Caco-2 (cell line): ENCODE results near the gene HNRNPAB. TPM values are rescaled to one million over a fixed set of nuclear protein-coding genes. Genes with fewer than 3 reads are reported as not detected.
A peak's percentile ranks its signal among the peaks of the same experiment; 100 is the strongest.

Experiments
- BruUV-seq: library from RNA; stranded (reverse); fragments of 400-500 nt; replicated peaks from 2 replicates; lab custom pipeline; 2021; lab: Mats Ljungman, UMichigan
- CTCF ChIA-PET: fragments of 300-600 bp; sonication (Branson Sonifier 250); formaldehyde crosslinking; loops from one replicate; lab custom pipeline; 2022; ENCODE audit warnings: antibody characterized with exemption; lab: Charles Lee
- POLR2A ChIA-PET: fragments of 300-600 bp; sonication (Branson Sonifier 250); formaldehyde crosslinking; loops from one replicate; lab custom pipeline; 2022; ENCODE audit warnings: antibody characterized with exemption; lab: Charles Lee
- DNase-seq, 2 experiments: peaks; one replicate each; pipeline versions ENCODE4 v3.0.0 to v3.0.0-alpha.2; 2020 to 2022
- H3K27me3 ChIP-seq: replicated peaks from 2 replicates; pipeline ENCODE4 v1.6.0; 2011; ENCODE audit warnings: low read length; ENCODE audit not compliant: control insufficient read depth, insufficient read depth
- H3K36me3 ChIP-seq: 2 replicates; pipeline ENCODE4 v1.5.1; 2011; ENCODE audit warnings: low read length; ENCODE audit not compliant: control insufficient read depth, insufficient read depth
- H3K4me1 ChIP-seq: fragments of 250-450 bp; sonication (Bioruptor Pico); 2 replicates; pipeline ENCODE4 v1.5.1; 2020; ENCODE audit warnings: mild to moderate bottlenecking
- H3K4me3 ChIP-seq: 2 replicates; pipeline ENCODE4 v1.5.1; 2011; ENCODE audit warnings: low read depth, mild to moderate bottlenecking, control low read depth, low read length
- H3K9me3 ChIP-seq: fragments of 250-450 bp; sonication (Bioruptor Pico); 2 replicates; pipeline ENCODE4 v1.5.1; 2020; ENCODE audit warnings: mild to moderate bottlenecking, moderate library complexity
- H3K27ac Mint-ChIP-seq: one replicate; pipeline ENCODE4 v1.8.0; 2022; ENCODE audit warnings: mixed read lengths; ENCODE audit not compliant: unreplicated experiment
- H3K27me3 Mint-ChIP-seq: one replicate; pipeline ENCODE4 v1.8.0; 2022; ENCODE audit warnings: mixed read lengths; ENCODE audit not compliant: insufficient read depth, unreplicated experiment
- H3K36me3 Mint-ChIP-seq: one replicate; pipeline ENCODE4 v1.8.0; 2022; ENCODE audit warnings: mild to moderate bottlenecking, mixed read lengths; ENCODE audit not compliant: insufficient read depth, unreplicated experiment
- H3K4me1 Mint-ChIP-seq: one replicate; pipeline ENCODE4 v1.8.0; 2022; ENCODE audit warnings: low read depth, mixed read lengths; ENCODE audit not compliant: unreplicated experiment
- H3K4me3 Mint-ChIP-seq: one replicate; pipeline ENCODE4 v1.8.0; 2022; ENCODE audit warnings: mild to moderate bottlenecking, moderate library complexity, mixed read lengths; ENCODE audit not compliant: unreplicated experiment
- H3K9me3 Mint-ChIP-seq: one replicate; pipeline ENCODE4 v1.8.0; 2022; ENCODE audit warnings: mixed read lengths; ENCODE audit not compliant: unreplicated experiment
- intact Hi-C: fragments of 100-400 bp; cut with micrococcal nuclease; formaldehyde crosslinking; loops from one replicate; pipeline ENCODE4 v1.10.0; 2022; ENCODE audit not compliant: unreplicated experiment
- total RNA-seq: library from RNA; stranded (reverse); gene quantifications from 2 replicates; pipeline ENCODE4 v1.2.3, GENCODE V29; 2022
- TF ChIP-seq, protein P1 (sequence below), 2 experiments: fragments of 200-600 bp in 1 of 2; IDR thresholded peaks; 1 replicate in 1 of 2; 2 replicates in 1 of 2; pipeline versions ENCODE4 v1.5.1 to v1.8.0; 2011 to 2022; ENCODE audit warnings: antibody characterized with exemption in 1 of 2, control low read depth in 1 of 2, inconsistent platforms in 1 of 2, low read depth in 1 of 2, low read length in 1 of 2, mild to moderate bottlenecking in 1 of 2, moderate library complexity in 1 of 2; ENCODE audit not compliant: insufficient read depth in 1 of 2, severe bottlenecking in 1 of 2, unreplicated experiment in 1 of 2

Gene HNRNPAB
- total RNA-seq, 1 experiment from 2014 or later, result 295 TPM

DNA sequence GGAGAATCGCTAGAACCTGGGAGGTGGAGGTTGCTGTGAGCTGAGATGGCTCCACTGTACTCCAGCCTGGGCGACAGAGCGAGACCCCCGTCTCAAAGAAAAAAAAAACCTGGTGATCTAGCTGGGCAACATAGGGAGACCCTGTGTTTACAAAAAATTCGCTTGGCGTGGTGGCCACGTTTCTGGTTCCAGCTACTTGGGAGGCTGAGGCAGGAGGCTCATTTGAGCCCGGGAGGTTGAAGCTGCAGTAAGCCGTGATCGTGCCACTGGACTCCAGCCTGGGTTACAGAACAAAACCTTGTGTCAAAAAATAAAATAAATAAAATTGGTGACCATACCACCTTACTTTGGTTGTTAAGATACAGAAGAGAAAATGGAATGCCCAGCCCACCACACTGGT lies 1.8 kb upstream of the HNRNPAB start:
- Histone ChIP-seq H3K4me1 (peaks cover 9% of the 10 kb centered on the region; the same call in 1 of the 2 replicates), H3K27me3 (no peaks in the 10 kb centered on the region), H3K4me3 (no peak overlapping the region), H3K9me3 (no peaks in the 10 kb centered on the region), H3K36me3 (peaks cover 8% of the 10 kb centered on the region; the same call in 1 of the 2 replicates)
- no TSS peak for BruUV-seq
- TF ChIP-seq, protein P1, sequence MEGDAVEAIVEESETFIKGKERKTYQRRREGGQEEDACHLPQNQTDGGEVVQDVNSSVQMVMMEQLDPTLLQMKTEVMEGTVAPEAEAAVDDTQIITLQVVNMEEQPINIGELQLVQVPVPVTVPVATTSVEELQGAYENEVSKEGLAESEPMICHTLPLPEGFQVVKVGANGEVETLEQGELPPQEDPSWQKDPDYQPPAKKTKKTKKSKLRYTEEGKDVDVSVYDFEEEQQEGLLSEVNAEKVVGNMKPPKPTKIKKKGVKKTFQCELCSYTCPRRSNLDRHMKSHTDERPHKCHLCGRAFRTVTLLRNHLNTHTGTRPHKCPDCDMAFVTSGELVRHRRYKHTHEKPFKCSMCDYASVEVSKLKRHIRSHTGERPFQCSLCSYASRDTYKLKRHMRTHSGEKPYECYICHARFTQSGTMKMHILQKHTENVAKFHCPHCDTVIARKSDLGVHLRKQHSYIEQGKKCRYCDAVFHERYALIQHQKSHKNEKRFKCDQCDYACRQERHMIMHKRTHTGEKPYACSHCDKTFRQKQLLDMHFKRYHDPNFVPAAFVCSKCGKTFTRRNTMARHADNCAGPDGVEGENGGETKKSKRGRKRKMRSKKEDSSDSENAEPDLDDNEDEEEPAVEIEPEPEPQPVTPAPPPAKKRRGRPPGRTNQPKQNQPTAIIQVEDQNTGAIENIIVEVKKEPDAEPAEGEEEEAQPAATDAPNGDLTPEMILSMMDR (IDR thresholded peaks at IDR 0.05; ENCODE audit: insufficient read depth in 1 of 2, low read depth in 1 of 2, low read length in 1 of 2, severe bottlenecking in 1 of 2, unreplicated experiment in 1 of 2), result no peak
- DNase-seq, result no peak
- Mint-ChIP-seq H3K4me1 (peaks cover 18% of the 10 kb centered on the region), H3K4me3 (no peak overlapping the region), H3K27ac (no peak overlapping the region), H3K36me3 (peaks cover 34% of the 10 kb centered on the region), H3K9me3 (no peaks in the 10 kb centered on the region), H3K27me3 (peaks cover 2% of the 10 kb centered on the region)
- POLR2A ChIA-PET, result no interaction called here
- intact Hi-C loops, result no loop called here
- CTCF ChIA-PET, result no interaction called here

DNA sequence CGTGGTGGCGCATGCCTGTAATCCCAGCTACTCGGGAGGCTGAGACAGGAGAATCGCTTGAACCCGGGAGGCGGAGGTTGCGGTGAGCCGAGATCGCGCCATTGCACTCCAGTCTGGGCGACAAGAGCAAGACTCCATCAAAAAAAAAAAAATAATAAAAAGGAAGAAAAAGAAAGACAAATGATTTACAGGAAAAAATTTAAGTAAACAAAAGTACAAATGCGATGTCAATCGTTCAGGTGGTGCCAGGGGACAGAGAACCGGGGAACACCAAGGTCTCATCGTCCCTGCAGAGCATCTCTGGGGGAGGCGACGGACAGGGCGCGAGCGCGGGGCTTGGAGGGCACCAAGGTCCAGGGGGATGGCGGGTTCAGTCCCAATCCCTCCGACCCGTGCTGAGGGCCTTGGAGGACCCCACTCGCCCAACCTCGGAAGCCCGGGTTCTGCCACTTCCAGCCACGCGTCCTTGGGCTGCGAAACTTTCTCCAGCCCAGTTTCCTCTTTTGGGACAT lies 607 bp upstream of the HNRNPAB start:
- no peaks in the 10 kb centered on the region for H3K27me3 ChIP-seq
- intact Hi-C loops, result loop anchor here (1.0 kb wide), 1 partner anchor 29 kb away; the partner anchor contains the start of gene PHYKPL
- Mint-ChIP-seq H3K9me3 (no peaks in the 10 kb centered on the region), H3K4me3 (peak overlapping the region; percentile 86), H3K36me3 (peaks cover 46% of the 10 kb centered on the region), H3K27ac (peak overlapping the region; percentile 98), H3K27me3 (peaks cover 2% of the 10 kb centered on the region), H3K4me1 (peaks cover 18% of the 10 kb centered on the region)
- H3K9me3 ChIP-seq, result no peaks in the 10 kb centered on the region
- TSS peak; percentile 92 for BruUV-seq
- POLR2A ChIA-PET, result interaction anchor here (0.5 to 1.5 kb wide), 8 partner anchors 9 to 50 kb away, joined by 3 to 16 read pairs (median 4); partner anchors contain the start of genes NHP2 and PHYKPL
- peaks cover 11% of the 10 kb centered on the region for H3K36me3 ChIP-seq
- peaks cover 9% of the 10 kb centered on the region; the same call in 1 of the 2 replicates for H3K4me1 ChIP-seq
- H3K4me3 ChIP-seq, result peak overlapping the region; percentile 93
- TF ChIP-seq, protein P1 (IDR thresholded peaks at IDR 0.05; ENCODE audit: insufficient read depth in 1 of 2, low read depth in 1 of 2, low read length in 1 of 2, severe bottlenecking in 1 of 2, unreplicated experiment in 1 of 2), result no peak
- no peak for DNase-seq
- CTCF ChIA-PET, result interaction anchor here (0.6 to 1.4 kb wide), 3 partner anchors 8 to 128 kb away, joined by 4 to 7 read pairs (median 4); no protein-coding TSS in a partner anchor

DNA sequence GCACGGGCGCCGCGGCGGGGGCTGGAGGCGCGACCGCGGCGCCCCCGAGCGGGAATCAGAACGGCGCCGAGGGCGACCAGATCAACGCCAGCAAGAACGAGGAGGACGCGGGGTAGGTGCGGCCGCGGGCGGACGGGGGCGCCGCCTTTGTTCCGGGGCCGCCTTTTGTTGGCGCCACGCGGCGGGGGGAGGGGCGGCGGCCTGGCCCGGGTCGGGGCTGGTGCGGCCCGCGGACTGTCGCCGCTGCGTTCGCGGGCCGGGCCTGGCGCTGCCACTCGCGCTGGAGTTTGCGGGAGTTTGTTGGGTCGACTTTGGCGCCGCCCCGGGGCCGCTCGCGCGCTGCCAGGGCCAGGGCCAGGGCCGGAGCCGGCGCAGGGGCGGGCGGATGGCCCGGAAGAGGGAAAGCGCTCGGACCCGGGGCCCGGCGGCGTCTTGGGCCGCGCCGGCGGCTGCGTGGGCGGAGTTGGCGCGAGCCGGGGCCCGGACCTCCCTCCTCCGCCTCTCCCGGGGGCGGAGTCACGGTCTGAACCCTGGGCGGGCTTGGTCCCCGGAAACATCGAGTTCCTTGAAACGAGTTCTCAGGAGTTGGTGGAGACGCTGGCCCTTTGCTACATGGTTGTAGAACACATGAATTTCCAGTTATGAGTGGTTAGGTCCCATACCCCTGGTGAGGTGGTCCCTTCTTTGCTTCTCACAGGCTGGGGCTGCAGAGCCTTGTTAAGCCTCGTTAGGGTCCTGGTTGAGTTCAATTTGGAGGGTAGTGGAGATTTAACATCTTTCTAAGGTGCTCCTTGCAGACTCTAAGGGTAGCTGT lies 809 bp downstream of the HNRNPAB start:
- intact Hi-C loops, result loop anchor here (1.0 kb wide), 1 partner anchor 27 kb away; the partner anchor contains the start of gene PHYKPL
- peaks cover 60% of the 10 kb centered on the region for H3K36me3 Mint-ChIP-seq
- peak overlapping the region; percentile 86 for H3K4me3 Mint-ChIP-seq
- TF ChIP-seq, protein P1 (IDR thresholded peaks at IDR 0.05; ENCODE audit: insufficient read depth in 1 of 2, low read depth in 1 of 2, low read length in 1 of 2, severe bottlenecking in 1 of 2, unreplicated experiment in 1 of 2), result no peak
- H3K27ac Mint-ChIP-seq, result peak overlapping the region; percentile 98
- BruUV-seq, result no TSS peak
- ChIA-PET POLR2A (interaction anchor here (1.0 to 1.5 kb wide), 5 partner anchors 7 to 52 kb away, joined by 3 to 16 read pairs (median 7); partner anchors contain the start of genes NHP2 and PHYKPL), CTCF (interaction anchor here (1.4 kb wide), 1 partner anchor 129 kb away, joined by 7 read pairs; no protein-coding TSS in a partner anchor)
- Histone ChIP-seq H3K27me3 (no peaks in the 10 kb centered on the region), H3K9me3 (no peaks in the 10 kb centered on the region), H3K36me3 (peaks cover 17% of the 10 kb centered on the region), H3K4me1 (peaks cover 9% of the 10 kb centered on the region; the same call in 1 of the 2 replicates), H3K4me3 (peak overlapping the region; percentile 93)
- H3K27me3 Mint-ChIP-seq, result peaks cover 2% of the 10 kb centered on the region
- H3K9me3 Mint-ChIP-seq, result no peaks in the 10 kb centered on the region
- DNase-seq, result peak; percentile 73 to 76
- peaks cover 18% of the 10 kb centered on the region for H3K4me1 Mint-ChIP-seq
